ENCODE results near the gene PPP1R37. TPM values are rescaled to one million over a fixed set of nuclear protein-coding genes. Genes with fewer than 3 reads are reported as not detected.

Gene PPP1R37
- polyA plus RNA-seq, 1 experiment: 16.1 TPM

- H3K27me3 ChIP-seq (ENCODE audit: control insufficient read depth, insufficient read depth, low read length): no peaks in the 10 kb centered on the region
- CTCF ChIA-PET: interaction anchor here (0.8 to 1.2 kb wide), 6 partner anchors 12 to 208 kb away, joined by 3 to 4 read pairs (median 3); no protein-coding TSS in a partner anchor
- peak; percentile 37 for TF ChIP-seq CTCF (IDR thresholded peaks at IDR 0.05; ENCODE audit: insufficient read depth, low read depth, low read length)
- DNase-seq (ENCODE audit: low read depth): no peak
- peaks cover 3% of the 10 kb centered on the region; the same call in 1 of the 2 replicates for H3K36me3 ChIP-seq (ENCODE audit: control insufficient read depth, insufficient read depth, low read length)
- POLR2A ChIA-PET: no interaction called here
- H3K4me3 ChIP-seq (ENCODE audit: low read depth, low read length): no peak overlapping the region
These were observed 38.1 kb downstream of the PPP1R37 start for GRCh38 chr19:45130888-45131615.

- Histone ChIP-seq H3K36me3 (ENCODE audit: control insufficient read depth, insufficient read depth, low read length) (peaks cover 3% of the 10 kb centered on the region; the same call in 1 of the 2 replicates), H3K4me3 (ENCODE audit: low read depth, low read length) (no peak overlapping the region), H3K27me3 (ENCODE audit: control insufficient read depth, insufficient read depth, low read length) (no peaks in the 10 kb centered on the region)
- no peak for DNase-seq (ENCODE audit: low read depth)
- no peak for TF ChIP-seq CTCF (IDR thresholded peaks at IDR 0.05; ENCODE audit: insufficient read depth, low read depth, low read length)
- POLR2A ChIA-PET: no interaction called here
- CTCF ChIA-PET: no interaction called here
These were observed 40.7 kb downstream of the PPP1R37 start for GRCh38 chr19:45133661-45134060.

- Histone ChIP-seq H3K4me3 (ENCODE audit: low read depth, low read length) (no peak overlapping the region), H3K27me3 (ENCODE audit: control insufficient read depth, insufficient read depth, low read length) (no peaks in the 10 kb centered on the region), H3K36me3 (ENCODE audit: control insufficient read depth, insufficient read depth, low read length) (peaks cover 2% of the 10 kb centered on the region; the same call in 1 of the 2 replicates)
- no peak for DNase-seq (ENCODE audit: low read depth)
- no peak for TF ChIP-seq CTCF (IDR thresholded peaks at IDR 0.05; ENCODE audit: insufficient read depth, low read depth, low read length)
- ChIA-PET POLR2A (no interaction called here), CTCF (interaction anchor here (0.8 to 1.3 kb wide), 2 partner anchors 10 to 13 kb away, joined by 3 to 5 read pairs; no protein-coding TSS in a partner anchor)
These were observed 42.4 kb downstream of the PPP1R37 start for GRCh38 chr19:45135176-45135885.

GRCh38 chr19:45136507-45137178 is 43.7 kb downstream of the PPP1R37 start:
- no peak for TF ChIP-seq CTCF (IDR thresholded peaks at IDR 0.05; ENCODE audit: insufficient read depth, low read depth, low read length)
- ChIA-PET POLR2A (no interaction called here), CTCF (interaction anchor here (0.6 to 1.3 kb wide), 4 partner anchors 11 to 116 kb away, joined by 3 to 5 read pairs (median 4); no protein-coding TSS in a partner anchor)
- Histone ChIP-seq H3K27me3 (ENCODE audit: control insufficient read depth, insufficient read depth, low read length) (no peaks in the 10 kb centered on the region), H3K4me3 (ENCODE audit: low read depth, low read length) (no peak overlapping the region), H3K36me3 (ENCODE audit: control insufficient read depth, insufficient read depth, low read length) (peaks cover 8% of the 10 kb centered on the region)
- DNase-seq (ENCODE audit: low read depth): no peak

All from BJ (cell line).